Sigmoid colon (tissue), 3 donors: Measurements from ENCODE around the gene CASR.

Source experiments
- CTCF ChIP-seq, 4 experiments: fragments of 450-650 bp in 3 of 4; fragments of 200-600 bp in 1 of 4; IDR thresholded peaks; one replicate each; pipeline ENCODE4 v1.5.1; 2016 to 2019; ENCODE audit warnings: antibody characterized with exemption in 4 of 4, mild to moderate bottlenecking in 3 of 4, moderate library complexity in 2 of 4
- POLR2A ChIP-seq, 2 donors: fragments of 450-650 bp; IDR thresholded peaks; one replicate each; pipeline ENCODE4 v1.6.1; 2016; ENCODE audit warnings: antibody characterized with exemption in 2 of 2, mild to moderate bottlenecking in 2 of 2, moderate library complexity in 2 of 2

GRCh38 chr3:122183521-122183892 is at the start of gene CASR:
- TF ChIP-seq CTCF (IDR thresholded peaks at IDR 0.05) (no peak), POLR2A (IDR thresholded peaks at IDR 0.05) (no peak)
